HEK293T (cell line): ENCODE results near the gene SOX6.
"Not testable (repeated sequence)": the region's sequence is repeated elsewhere in the genome, so short reads cannot be mapped to it uniquely, and the experiment has no call there.

Experiments
- CTCF ChIA-PET: fragments of 350-600 bp; formaldehyde crosslinking; extraction: SDS; loops from one replicate; lab custom pipeline; 2021; ENCODE audit warnings: antibody characterized with exemption, inconsistent platforms; lab: Yijun Ruan, JAX
- POLR2A ChIA-PET: fragments of 350-600 bp; formaldehyde crosslinking; extraction: SDS; loops from one replicate; lab custom pipeline; 2020; ENCODE audit warnings: antibody characterized with exemption, inconsistent platforms; lab: Yijun Ruan, JAX
- DNase-seq: peaks from one replicate; pipeline ENCODE4 v3.0.0; 2012; ENCODE audit warnings: mixed read lengths; ENCODE audit errors: extremely low spot score
- ARNT ChIP-seq: fragments of 450-650 bp; IDR thresholded peaks from 2 replicates; pipeline ENCODE4 v1.6.1; 2017; ENCODE audit warnings: mild to moderate bottlenecking
- BHLHE40 ChIP-seq: fragments of 450-650 bp; IDR thresholded peaks from 2 replicates; pipeline ENCODE4 v1.6.1; 2016; ENCODE audit warnings: mild to moderate bottlenecking, moderate library complexity, borderline replicate concordance
- CTBP1 ChIP-seq: fragments of 450-650 bp; IDR thresholded peaks from 2 replicates; pipeline ENCODE4 v1.6.1; 2016; ENCODE audit warnings: borderline replicate concordance
- ELF4 ChIP-seq: fragments of 450-650 bp; IDR thresholded peaks from 2 replicates; pipeline ENCODE4 v1.6.1; 2017; ENCODE audit warnings: antibody characterized with exemption
- FOXA1 ChIP-seq: fragments of 450-650 bp; IDR thresholded peaks from 2 replicates; pipeline ENCODE4 v1.6.1; 2016; ENCODE audit warnings: mild to moderate bottlenecking
- FOXK2 ChIP-seq: fragments of 450-650 bp; IDR thresholded peaks from 2 replicates; pipeline ENCODE4 v1.6.1; 2016; ENCODE audit warnings: mild to moderate bottlenecking
- FOXM1 ChIP-seq: fragments of 450-650 bp; IDR thresholded peaks from 2 replicates; pipeline ENCODE4 v1.6.1; 2017; ENCODE audit warnings: mild to moderate bottlenecking, borderline replicate concordance
- HDGF ChIP-seq: fragments of 450-650 bp; IDR thresholded peaks from 2 replicates; pipeline ENCODE4 v1.6.1; 2017; ENCODE audit warnings: antibody characterized with exemption, borderline replicate concordance
- L3MBTL2 ChIP-seq: fragments of 450-650 bp; conservative IDR thresholded peaks from 2 replicates; pipeline ENCODE4 v1.6.1; 2016; ENCODE audit warnings: mild to moderate bottlenecking
- LEF1 ChIP-seq: fragments of 450-650 bp; IDR thresholded peaks from 2 replicates; pipeline ENCODE4 v1.6.1; 2017; ENCODE audit warnings: mild to moderate bottlenecking, borderline replicate concordance
- NFRKB ChIP-seq: fragments of 450-650 bp; IDR thresholded peaks from 2 replicates; pipeline ENCODE4 v1.6.1; 2016; ENCODE audit warnings: mild to moderate bottlenecking, moderate library complexity
- PKNOX1 ChIP-seq: fragments of 450-650 bp; IDR thresholded peaks from 2 replicates; pipeline ENCODE4 v1.6.1; 2016
- SP1 ChIP-seq: fragments of 450-650 bp; IDR thresholded peaks from 2 replicates; pipeline ENCODE4 v1.6.1; 2017
- SUZ12 ChIP-seq: fragments of 450-650 bp; IDR thresholded peaks from 2 replicates; pipeline ENCODE4 v1.6.1; 2016; ENCODE audit warnings: mild to moderate bottlenecking
- TARDBP ChIP-seq: fragments of 450-650 bp; IDR thresholded peaks from 2 replicates; pipeline ENCODE4 v1.6.1; 2016
- ZNF384 ChIP-seq: fragments of 450-650 bp; IDR thresholded peaks from 2 replicates; pipeline ENCODE4 v1.6.1; 2016

SOX6 gene

DNA sequence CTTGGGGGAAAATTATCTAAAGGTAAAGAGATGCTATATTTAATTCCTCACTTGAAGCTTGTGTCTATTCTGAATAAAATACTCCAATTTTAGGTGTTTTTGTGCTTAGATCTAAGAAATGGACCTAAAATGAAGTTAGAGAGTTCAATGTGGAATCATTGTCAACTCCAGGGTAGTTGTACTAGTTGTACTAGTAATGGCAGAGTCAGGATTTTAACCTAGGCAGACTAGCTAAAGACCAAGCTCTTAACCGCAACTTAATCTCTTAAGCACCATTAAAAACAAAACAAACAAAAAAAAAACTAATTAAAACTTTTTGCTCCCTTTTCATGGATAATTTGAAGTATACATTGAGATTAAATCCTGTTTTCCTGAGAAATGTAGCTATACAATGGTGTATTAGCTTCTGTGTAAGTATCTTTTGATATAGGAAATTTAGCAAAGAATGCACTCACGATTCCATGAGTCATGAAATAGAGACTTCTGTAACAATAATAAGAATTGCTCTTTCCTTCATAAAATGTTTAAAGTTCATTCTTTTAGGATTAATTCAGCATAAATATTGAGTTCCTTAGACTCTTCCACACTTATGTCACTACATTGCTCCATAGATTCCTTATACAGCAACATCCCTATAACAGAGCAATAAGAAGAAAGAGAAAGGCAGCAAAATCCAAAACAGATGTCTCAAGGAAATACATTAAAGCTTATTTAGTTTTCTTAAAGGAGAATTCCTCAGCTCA, 26.5 kb upstream of the SOX6 start:
- POLR2A ChIA-PET: no interaction called here
- CTCF ChIA-PET: no interaction called here
- DNase-seq: no peak
- TF ChIP-seq TARDBP (no peak), ELF4 (no peak), BHLHE40 (no peak), PKNOX1 (no peak), ZNF384 (no peak), NFRKB (no peak), L3MBTL2 (no peak), LEF1 (no peak), FOXA1 (no peak), HDGF (no peak), FOXK2 (no peak)

DNA sequence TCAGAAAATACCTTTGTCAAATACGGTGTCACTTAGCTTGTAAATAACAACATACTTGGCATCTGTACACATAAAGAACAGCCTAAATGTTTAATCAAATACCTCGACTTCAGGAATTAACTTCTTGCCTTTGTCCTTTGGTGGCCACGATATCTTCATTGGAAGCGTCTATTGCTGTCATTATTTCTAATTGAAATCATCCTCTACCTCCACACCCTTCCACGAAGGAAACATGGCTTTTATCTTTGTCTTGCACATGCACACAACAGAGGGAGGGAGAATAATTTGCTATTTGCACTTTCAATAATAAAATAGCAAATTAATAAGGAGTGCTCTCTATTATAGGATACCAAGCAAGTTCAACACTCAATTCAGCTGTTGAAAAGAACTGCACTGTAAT, 25.8 kb upstream of the SOX6 start:
- CTCF ChIA-PET: no interaction called here
- no peak for TF ChIP-seq NFRKB
- DNase-seq: no peak
- POLR2A ChIA-PET: no interaction called here

DNA sequence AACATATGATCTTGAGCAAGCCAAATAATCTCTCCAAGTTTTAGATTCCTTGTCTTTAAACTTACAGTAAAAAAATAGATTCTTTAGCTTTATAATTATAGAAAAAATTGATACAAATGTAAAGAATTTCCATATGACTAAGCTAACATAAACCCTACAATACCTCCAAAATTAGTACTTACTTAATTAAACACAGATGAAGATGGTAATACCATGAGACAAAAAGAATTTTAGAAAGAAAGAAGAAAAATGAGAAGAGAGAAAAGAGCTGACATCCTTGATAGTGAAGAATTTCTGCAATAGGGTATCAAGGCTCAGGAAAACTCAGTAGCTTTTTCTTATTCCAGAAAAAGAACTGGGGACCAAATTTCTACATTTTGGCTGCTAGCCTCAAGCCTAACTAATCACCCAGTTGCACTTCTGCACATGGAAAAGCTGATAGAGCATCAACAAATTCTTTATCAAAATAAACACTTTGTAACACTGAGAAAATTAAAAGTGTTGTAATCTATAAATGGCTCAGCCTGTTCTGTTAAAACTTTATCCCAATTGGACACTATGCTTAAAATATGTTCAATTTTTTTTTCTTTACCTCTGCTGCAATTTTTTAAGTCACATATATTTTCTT, 24.7 kb upstream of the SOX6 start:
- POLR2A ChIA-PET: no interaction called here
- CTCF ChIA-PET: no interaction called here
- DNase-seq: no peak
- no peak for TF ChIP-seq ARNT
- no peak for TF ChIP-seq BHLHE40
- no peak for TF ChIP-seq PKNOX1
- no peak for TF ChIP-seq ZNF384
- TF ChIP-seq SUZ12: no peak
- TF ChIP-seq CTBP1: no peak
- TF ChIP-seq HDGF: no peak
- no peak for TF ChIP-seq TARDBP
- no peak for TF ChIP-seq LEF1
- no peak for TF ChIP-seq NFRKB
- TF ChIP-seq FOXK2: no peak
- TF ChIP-seq ELF4: no peak
- TF ChIP-seq L3MBTL2: no peak
- no peak for TF ChIP-seq FOXA1
- TF ChIP-seq SP1: no peak
- TF ChIP-seq FOXM1: no peak

DNA sequence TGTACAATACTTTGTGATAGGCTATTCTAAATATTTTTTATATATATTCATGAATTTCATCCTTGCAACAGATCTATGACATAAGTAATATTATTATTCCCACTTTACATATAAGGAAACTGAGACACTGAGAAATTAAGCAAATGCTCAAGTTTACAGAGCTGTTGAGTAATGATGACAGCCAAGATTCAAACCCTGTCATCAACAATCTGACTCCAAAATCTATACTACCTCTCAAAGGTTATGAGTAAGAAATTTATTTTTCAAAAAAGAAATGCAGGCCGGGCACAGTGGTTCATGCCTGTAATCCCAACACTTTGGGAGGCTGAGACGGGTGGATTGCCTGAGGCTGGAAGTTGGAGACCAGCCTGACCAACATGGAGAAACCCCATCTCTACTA, 22.6 kb upstream of the SOX6 start:
- TF ChIP-seq LEF1: no peak
- TF ChIP-seq ELF4: no peak
- TF ChIP-seq PKNOX1: no peak
- TF ChIP-seq SUZ12: no peak
- no peak for DNase-seq
- POLR2A ChIA-PET: no interaction called here
- CTCF ChIA-PET: no interaction called here

DNA sequence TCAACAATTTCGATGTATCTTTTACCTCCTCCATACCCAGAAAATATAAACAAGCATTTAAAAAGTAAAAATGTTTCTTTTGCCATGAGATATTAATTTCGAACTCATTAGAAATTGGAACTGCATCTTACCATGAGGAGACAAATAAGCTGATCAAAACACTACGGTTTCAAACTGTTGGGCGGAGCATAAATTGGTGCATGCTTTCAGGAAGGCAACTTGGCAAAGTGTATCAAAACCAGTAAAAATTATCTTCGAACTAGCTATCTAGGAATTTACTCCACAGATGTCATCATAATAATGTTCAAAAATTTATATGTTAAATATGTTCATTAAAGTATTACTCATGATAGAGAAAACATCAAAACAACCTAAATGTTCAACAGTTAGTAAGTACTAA, 21.4 kb upstream of the SOX6 start:
- no peak for DNase-seq
- no peak for TF ChIP-seq ELF4
- no peak for TF ChIP-seq ZNF384
- no peak for TF ChIP-seq CTBP1
- TF ChIP-seq PKNOX1: no peak
- TF ChIP-seq TARDBP: no peak
- TF ChIP-seq LEF1: no peak
- TF ChIP-seq FOXK2: no peak
- TF ChIP-seq L3MBTL2: no peak
- no peak for TF ChIP-seq ARNT
- TF ChIP-seq NFRKB: no peak
- TF ChIP-seq FOXM1: no peak
- no peak for TF ChIP-seq HDGF
- no peak for TF ChIP-seq FOXA1
- TF ChIP-seq SUZ12: no peak
- TF ChIP-seq BHLHE40: no peak
- TF ChIP-seq SP1: no peak
- ChIA-PET CTCF (no interaction called here), POLR2A (no interaction called here)

- CTCF ChIA-PET: interaction anchor here (0.6 kb wide), 1 partner anchor 555 kb away, joined by 5 read pairs; no protein-coding TSS in a partner anchor
- POLR2A ChIA-PET, DNase-seq: not testable (repeated sequence)
These were observed 19.3 kb upstream of the SOX6 start for GRCh38 chr11:16375664-16376063.
